ENCODE measurements around the gene JUP.

JUP gene

GRCh38 chr17:41739661-41740352 lies 46.7 kb downstream of the JUP start:
- Histone ChIP-seq H3K36me3 (ENCODE audit: insufficient read depth, low read length) (no peaks in the 10 kb centered on the region), H3K4me3 (ENCODE audit: low read depth in 1 of 2, low read length in 2 of 2) (no peak overlapping the region)

DNA sequence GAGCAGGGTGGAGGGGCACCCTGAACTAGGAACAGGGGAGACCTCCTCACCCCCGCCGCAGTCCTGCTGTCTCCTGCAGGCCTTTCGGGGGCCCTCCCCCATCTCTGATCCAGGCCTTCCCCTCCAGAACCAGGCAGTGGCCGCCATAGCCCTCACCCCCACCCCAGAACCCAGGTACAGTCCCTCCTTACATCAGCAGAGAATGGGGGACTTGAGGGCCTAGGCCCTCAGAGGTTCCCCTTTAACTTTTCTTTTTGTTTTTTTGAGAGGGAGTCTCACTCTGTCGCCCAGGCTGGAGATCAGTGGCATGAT lies 47.8 kb downstream of the JUP start:
- H3K9ac ChIP-seq (ENCODE audit: low read length): no peak overlapping the region
- H3K9me3 ChIP-seq (ENCODE audit: low read length): no peaks in the 10 kb centered on the region
- H3K36me3 ChIP-seq (ENCODE audit: insufficient read depth, low read length): no peaks in the 10 kb centered on the region
- H3K4me3 ChIP-seq (ENCODE audit: low read depth in 1 of 2, low read length in 2 of 2): no peak overlapping the region
- peaks cover 10 to 34% of the 10 kb centered on the region in 2 donors for H3K27me3 ChIP-seq (ENCODE audit: control insufficient read depth in 1 of 2, insufficient read depth in 2 of 2, low read length in 2 of 2)
- H3K4me1 ChIP-seq (ENCODE audit: insufficient read depth, low read length): no peaks in the 10 kb centered on the region
- H3K27ac ChIP-seq (ENCODE audit: low read depth, low read length): no peak overlapping the region

More at GRCh38 chr17:41739661-41740352, 46.7 kb downstream of the JUP start:
- Histone ChIP-seq H3K9ac (ENCODE audit: low read length) (no peak overlapping the region), H3K27ac (ENCODE audit: low read depth, low read length) (no peak overlapping the region), H3K27me3 (ENCODE audit: control insufficient read depth in 1 of 2, insufficient read depth in 2 of 2, low read length in 2 of 2) (peaks cover 6 to 24% of the 10 kb centered on the region in 2 donors), H3K4me1 (ENCODE audit: insufficient read depth, low read length) (no peaks in the 10 kb centered on the region), H3K9me3 (ENCODE audit: low read length) (no peaks in the 10 kb centered on the region)

GRCh38 chr17:41738077-41738800 lies 48.3 kb downstream of the JUP start:
- Histone ChIP-seq H3K9me3 (ENCODE audit: low read length) (no peaks in the 10 kb centered on the region), H3K27ac (ENCODE audit: low read depth, low read length) (no peak overlapping the region), H3K27me3 (ENCODE audit: control insufficient read depth in 1 of 2, insufficient read depth in 2 of 2, low read length in 2 of 2) (peaks cover 10 to 38% of the 10 kb centered on the region in 2 donors), H3K9ac (ENCODE audit: low read length) (no peak overlapping the region), H3K4me3 (ENCODE audit: low read depth in 1 of 2, low read length in 2 of 2) (no peak overlapping the region), H3K4me1 (ENCODE audit: insufficient read depth, low read length) (no peaks in the 10 kb centered on the region), H3K36me3 (ENCODE audit: insufficient read depth, low read length) (no peaks in the 10 kb centered on the region)

GRCh38 chr17:41737680-41738023 lies 48.9 kb downstream of the JUP start:
- H3K36me3 ChIP-seq (ENCODE audit: insufficient read depth, low read length): no peaks in the 10 kb centered on the region
- peaks cover 13 to 44% of the 10 kb centered on the region in 2 donors for H3K27me3 ChIP-seq (ENCODE audit: control insufficient read depth in 1 of 2, insufficient read depth in 2 of 2, low read length in 2 of 2)
- H3K27ac ChIP-seq (ENCODE audit: low read depth, low read length): no peak overlapping the region
- no peaks in the 10 kb centered on the region for H3K9me3 ChIP-seq (ENCODE audit: low read length)
- H3K4me3 ChIP-seq (ENCODE audit: low read depth in 1 of 2, low read length in 2 of 2): no peak overlapping the region
- no peaks in the 10 kb centered on the region for H3K4me1 ChIP-seq (ENCODE audit: insufficient read depth, low read length)
- no peak overlapping the region for H3K9ac ChIP-seq (ENCODE audit: low read length)

- H3K27me3 ChIP-seq (ENCODE audit: control insufficient read depth in 1 of 2, insufficient read depth in 2 of 2, low read length in 2 of 2): peaks cover 18 to 49% of the 10 kb centered on the region in 2 donors
- no peak overlapping the region for H3K9ac ChIP-seq (ENCODE audit: low read length)
- H3K4me1 ChIP-seq (ENCODE audit: insufficient read depth, low read length): no peaks in the 10 kb centered on the region
- no peaks in the 10 kb centered on the region for H3K9me3 ChIP-seq (ENCODE audit: low read length)
- H3K36me3 ChIP-seq (ENCODE audit: insufficient read depth, low read length): no peaks in the 10 kb centered on the region
- H3K27ac ChIP-seq (ENCODE audit: low read depth, low read length): no peak overlapping the region
- no peak overlapping the region for H3K4me3 ChIP-seq (ENCODE audit: low read depth in 1 of 2, low read length in 2 of 2)
These were observed 49.4 kb downstream of the JUP start for GRCh38 chr17:41736983-41737679.

DNA sequence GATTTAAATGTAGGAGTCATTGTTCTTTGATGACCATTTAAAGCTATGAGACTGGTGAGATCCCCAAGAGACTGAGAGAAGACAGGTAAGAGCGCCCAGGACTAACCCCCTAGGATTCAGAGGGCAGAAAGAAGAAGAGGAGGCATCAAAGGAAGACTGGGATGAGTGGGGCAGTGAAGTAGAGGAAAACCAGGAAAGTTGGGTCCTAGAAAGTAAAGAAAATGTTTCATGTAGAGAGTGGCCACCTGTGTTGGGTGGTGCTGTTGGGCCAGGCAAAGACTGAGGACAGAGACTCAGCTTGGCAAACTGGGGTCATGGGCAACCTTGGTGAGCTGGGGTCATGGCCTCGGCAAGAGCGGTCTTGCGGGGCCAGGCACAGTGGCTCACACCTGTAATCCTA lies 50.8 kb downstream of the JUP start:
- peaks cover 20 to 57% of the 10 kb centered on the region in 2 donors for H3K27me3 ChIP-seq (ENCODE audit: control insufficient read depth in 1 of 2, insufficient read depth in 2 of 2, low read length in 2 of 2)
- no peak overlapping the region for H3K27ac ChIP-seq (ENCODE audit: low read depth, low read length)
- H3K36me3 ChIP-seq (ENCODE audit: insufficient read depth, low read length): no peaks in the 10 kb centered on the region
- H3K4me3 ChIP-seq (ENCODE audit: low read depth in 1 of 2, low read length in 2 of 2): no peak overlapping the region
- no peaks in the 10 kb centered on the region for H3K4me1 ChIP-seq (ENCODE audit: insufficient read depth, low read length)
- no peaks in the 10 kb centered on the region for H3K9me3 ChIP-seq (ENCODE audit: low read length)
- no peak overlapping the region for H3K9ac ChIP-seq (ENCODE audit: low read length)

DNA sequence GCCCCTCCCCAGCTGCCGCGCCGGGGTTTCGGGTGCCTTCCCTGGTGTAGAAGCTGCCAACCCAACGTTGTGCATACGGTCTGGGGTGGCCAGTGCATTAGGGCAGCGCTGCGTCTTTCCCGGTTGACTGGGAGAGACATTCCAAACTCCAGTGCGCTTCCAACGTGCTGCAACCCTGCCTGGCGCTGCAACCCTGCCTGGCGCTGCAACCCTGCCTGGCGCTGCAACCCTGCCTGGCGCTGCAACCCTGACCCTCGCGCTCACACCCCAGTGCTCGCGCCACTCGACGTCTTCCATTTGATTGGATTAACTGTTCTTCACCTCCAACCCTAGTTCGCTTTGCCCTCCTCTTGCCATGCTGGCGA lies 51.6 kb downstream of the JUP start:
- Histone ChIP-seq H3K9me3 (ENCODE audit: low read length) (no peaks in the 10 kb centered on the region), H3K27ac (ENCODE audit: low read depth, low read length) (no peak overlapping the region), H3K4me1 (ENCODE audit: insufficient read depth, low read length) (no peaks in the 10 kb centered on the region), H3K36me3 (ENCODE audit: insufficient read depth, low read length) (no peaks in the 10 kb centered on the region), H3K27me3 (ENCODE audit: control insufficient read depth in 1 of 2, insufficient read depth in 2 of 2, low read length in 2 of 2) (peaks cover 20 to 57% of the 10 kb centered on the region in 2 donors), H3K4me3 (ENCODE audit: low read depth in 1 of 2, low read length in 2 of 2) (peak overlapping the region in 1 of 2 donors; percentile 27), H3K9ac (ENCODE audit: low read length) (no peak overlapping the region)

DNA sequence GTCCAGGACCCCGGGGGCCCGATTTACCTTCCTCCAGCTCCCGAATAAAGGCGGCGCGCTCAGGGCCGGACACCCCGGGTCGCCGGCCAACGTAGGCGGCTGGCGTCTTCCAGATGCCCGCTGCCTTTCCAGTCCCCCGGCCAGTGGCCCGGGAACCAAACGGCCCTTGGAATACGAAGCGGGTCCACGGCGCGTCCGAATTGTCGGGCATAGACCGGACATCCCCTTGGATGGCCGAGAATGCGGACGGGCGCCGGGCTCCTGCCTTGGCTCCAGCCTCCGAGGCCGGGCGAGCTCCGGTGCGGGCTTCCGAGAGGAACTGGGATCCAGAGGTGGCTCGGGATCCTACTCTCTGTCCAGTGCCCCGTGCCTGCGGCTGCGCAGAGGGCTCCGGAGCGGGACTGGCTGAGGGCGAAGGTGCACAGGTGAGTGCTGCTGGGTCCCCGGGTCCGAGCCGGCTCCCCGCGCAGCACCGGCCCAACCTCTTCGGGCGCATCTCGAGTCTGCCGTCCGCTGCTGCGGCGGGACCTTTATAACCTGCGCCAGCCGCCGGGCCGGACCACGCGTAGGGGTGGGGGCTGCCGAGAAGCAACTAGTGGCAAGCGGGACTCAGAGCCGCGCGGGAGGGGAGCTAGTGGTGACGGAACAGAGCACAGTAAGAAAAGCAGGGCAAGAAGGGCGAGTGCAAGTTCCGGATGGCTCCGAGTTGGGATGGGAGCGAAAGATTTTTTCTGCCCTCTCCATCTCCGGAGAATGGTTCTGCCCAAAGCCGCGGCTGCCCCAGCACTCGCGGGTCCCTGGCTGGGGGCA lies 52.2 kb downstream of the JUP start, which contains the start of gene HAP1:
HAP1 (minus strand) TSS at position 505 of the 810 bp plus-strand sequence; CDS start at position 496, 9 bp downstream.
- Histone ChIP-seq H3K9me3 (ENCODE audit: low read length) (no peaks in the 10 kb centered on the region), H3K27ac (ENCODE audit: low read depth, low read length) (no peak within 1 kb of the TSS), H3K4me3 (ENCODE audit: low read depth in 1 of 2, low read length in 2 of 2) (peak within 1 kb of the TSS in 1 of 2 donors; percentile 27), H3K4me1 (ENCODE audit: insufficient read depth, low read length) (no peaks in the 10 kb centered on the region), H3K27me3 (ENCODE audit: control insufficient read depth in 1 of 2, insufficient read depth in 2 of 2, low read length in 2 of 2) (peaks cover 20 to 57% of the 10 kb centered on the region in 2 donors), H3K9ac (ENCODE audit: low read length) (no peak within 1 kb of the TSS), H3K36me3 (ENCODE audit: insufficient read depth, low read length) (no peaks in the 10 kb centered on the region)

- no peaks in the 10 kb centered on the region for H3K36me3 ChIP-seq (ENCODE audit: insufficient read depth, low read length)
- H3K9me3 ChIP-seq (ENCODE audit: low read length): no peaks in the 10 kb centered on the region
- H3K27me3 ChIP-seq (ENCODE audit: control insufficient read depth in 1 of 2, insufficient read depth in 2 of 2, low read length in 2 of 2): peaks cover 20 to 57% of the 10 kb centered on the region in 2 donors
- H3K4me1 ChIP-seq (ENCODE audit: insufficient read depth, low read length): no peaks in the 10 kb centered on the region
- H3K4me3 ChIP-seq (ENCODE audit: low read depth in 1 of 2, low read length in 2 of 2): no peak overlapping the region
- H3K9ac ChIP-seq (ENCODE audit: low read length): no peak overlapping the region
- no peak overlapping the region for H3K27ac ChIP-seq (ENCODE audit: low read depth, low read length)
These were observed 53.0 kb downstream of the JUP start for GRCh38 chr17:41733348-41734138.

DNA sequence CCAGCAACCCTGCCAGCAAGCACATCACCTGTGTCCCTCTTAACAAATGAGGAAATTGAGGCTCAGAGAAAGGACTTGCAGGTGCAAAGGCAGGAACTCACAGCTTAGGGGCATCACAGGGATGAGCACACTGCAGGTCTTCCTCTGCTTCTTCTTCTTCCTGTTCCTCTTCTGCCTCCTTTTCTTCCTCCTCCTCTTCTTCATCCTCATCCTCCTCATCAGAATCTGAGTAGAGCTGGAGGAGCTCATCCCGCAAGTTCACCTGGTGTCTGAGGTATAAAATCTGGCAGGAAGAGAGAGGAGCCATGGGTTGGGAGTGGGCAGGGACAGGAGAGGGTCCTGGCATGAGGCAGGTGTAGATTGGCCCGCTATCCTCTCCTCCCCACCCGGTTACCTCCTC lies 54.7 kb downstream of the JUP start:
- Histone ChIP-seq H3K9me3 (ENCODE audit: low read length) (no peaks in the 10 kb centered on the region), H3K27ac (ENCODE audit: low read depth, low read length) (no peak overlapping the region), H3K4me1 (ENCODE audit: insufficient read depth, low read length) (no peaks in the 10 kb centered on the region), H3K27me3 (ENCODE audit: control insufficient read depth in 1 of 2, insufficient read depth in 2 of 2, low read length in 2 of 2) (peaks cover 20 to 47% of the 10 kb centered on the region in 2 donors), H3K9ac (ENCODE audit: low read length) (no peak overlapping the region), H3K36me3 (ENCODE audit: insufficient read depth, low read length) (no peaks in the 10 kb centered on the region), H3K4me3 (ENCODE audit: low read depth in 1 of 2, low read length in 2 of 2) (no peak overlapping the region)
